Epithelial cell of prostate (primary cell): ENCODE data around the gene PAX8.

Source experiments
- DNase-seq: peaks from one replicate; pipeline ENCODE4 v3.0.0-alpha.2; 2011; ENCODE audit warnings: low read depth, low spot score
- H3K27ac ChIP-seq: fragments of 450-650 bp; 2 replicates; pipeline ENCODE4 v1.5.1; 2017; ENCODE audit warnings: mild to moderate bottlenecking

Gene PAX8

GRCh38 chr2:113225263-113226259 lies 53.2 kb downstream of the PAX8 start:
- H3K27ac ChIP-seq, result no peak overlapping the region
- DNase-seq, result no peak

GRCh38 chr2:113224647-113225236 lies 54.0 kb downstream of the PAX8 start:
- DNase-seq, result no peak
- no peak overlapping the region for H3K27ac ChIP-seq

GRCh38 chr2:113223813-113224212 lies 54.9 kb downstream of the PAX8 start:
- no peak for DNase-seq
- H3K27ac ChIP-seq, result no peak overlapping the region

GRCh38 chr2:113221846-113222245 lies 56.9 kb downstream of the PAX8 start:
- no peak for DNase-seq
- H3K27ac ChIP-seq, result no peak overlapping the region

GRCh38 chr2:113220970-113221708 lies 57.6 kb downstream of the PAX8 start:
- no peak overlapping the region for H3K27ac ChIP-seq
- no peak for DNase-seq

GRCh38 chr2:113219889-113220641 lies 58.7 kb downstream of the PAX8 start:
- DNase-seq, result no peak
- H3K27ac ChIP-seq, result no peak overlapping the region

- H3K27ac ChIP-seq, result no peak overlapping the region
- DNase-seq, result no peak
Measured at GRCh38 chr2:113219525-113219888, 59.2 kb downstream of the PAX8 start.

GRCh38 chr2:113219092-113219441 lies 59.7 kb downstream of the PAX8 start:
- no peak overlapping the region for H3K27ac ChIP-seq
- DNase-seq, result no peak

- H3K27ac ChIP-seq, result no peak overlapping the region
- DNase-seq, result no peak
Measured at GRCh38 chr2:113218283-113219091, 60.2 kb downstream of the PAX8 start.

GRCh38 chr2:113217455-113218282 lies 61.1 kb downstream of the PAX8 start:
- no peak for DNase-seq
- no peak overlapping the region for H3K27ac ChIP-seq

GRCh38 chr2:113216891-113217454 lies 61.7 kb downstream of the PAX8 start:
- no peak overlapping the region for H3K27ac ChIP-seq
- DNase-seq, result no peak

GRCh38 chr2:113216321-113216720 lies 62.4 kb downstream of the PAX8 start:
- no peak for DNase-seq
- no peak overlapping the region for H3K27ac ChIP-seq

GRCh38 chr2:113215056-113215455 lies 63.7 kb downstream of the PAX8 start:
- H3K27ac ChIP-seq, result no peak overlapping the region
- no peak for DNase-seq

- no peak overlapping the region for H3K27ac ChIP-seq
- no peak for DNase-seq
Measured at GRCh38 chr2:113214141-113214540, 64.6 kb downstream of the PAX8 start.

GRCh38 chr2:113213061-113213930 lies 65.4 kb downstream of the PAX8 start:
- DNase-seq, result no peak
- H3K27ac ChIP-seq, result no peak overlapping the region

- H3K27ac ChIP-seq, result no peak overlapping the region
- DNase-seq, result no peak
Measured at GRCh38 chr2:113212245-113213060, 66.3 kb downstream of the PAX8 start.
